HG02610 (cell line): ENCODE measurements around the gene GRK2.

Experiments used
- ATAC-seq: cut with Tn5 transposase; IDR thresholded peaks from one replicate; pipeline ENCODE4 v1.9.1; 2021; ENCODE audit warnings: mild to moderate bottlenecking, moderate library complexity; ENCODE audit not compliant: unreplicated experiment

Gene GRK2

DNA sequence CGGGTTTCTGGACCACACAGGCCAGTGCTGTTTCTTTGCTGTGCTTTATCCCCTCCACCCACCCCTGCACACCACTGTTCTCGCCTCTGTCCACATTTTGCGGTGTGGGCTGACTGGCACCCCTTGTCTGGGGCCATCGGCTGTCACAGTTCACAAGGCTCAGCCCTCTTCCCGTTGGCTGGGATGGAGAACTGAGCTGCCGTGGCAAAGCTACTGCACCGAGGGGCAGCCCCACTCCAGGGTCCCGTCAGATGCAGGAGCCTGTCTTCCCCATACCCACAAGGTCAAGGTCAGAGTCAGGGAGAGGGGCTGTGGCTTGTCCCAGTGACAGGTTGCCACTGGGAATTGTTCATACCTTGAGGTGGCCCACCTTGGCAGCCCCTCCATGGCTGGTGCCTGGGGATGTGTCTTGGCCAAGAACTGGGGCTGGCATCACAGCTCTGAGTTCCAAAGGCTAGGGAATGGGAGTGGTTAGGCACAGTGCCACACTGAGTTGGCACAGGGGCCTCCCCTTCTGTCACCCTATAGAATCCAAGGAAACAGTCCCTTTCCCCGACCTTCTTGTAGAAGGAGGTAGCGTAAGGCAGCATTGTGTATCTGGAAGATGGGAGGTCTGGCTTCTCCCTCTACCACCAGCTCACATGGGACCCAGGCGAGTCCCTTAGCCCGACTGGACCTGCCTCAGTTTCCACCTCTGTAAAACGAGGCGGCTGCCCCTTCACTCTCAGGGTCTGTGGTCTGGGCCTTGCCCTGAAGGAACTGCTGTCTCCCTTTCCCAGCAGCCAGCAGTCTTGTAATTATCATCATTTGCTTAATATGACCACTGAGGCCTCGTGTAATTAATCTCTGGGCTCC, 3.4 kb downstream of the GRK2 start:
- ATAC-seq = no peak

DNA sequence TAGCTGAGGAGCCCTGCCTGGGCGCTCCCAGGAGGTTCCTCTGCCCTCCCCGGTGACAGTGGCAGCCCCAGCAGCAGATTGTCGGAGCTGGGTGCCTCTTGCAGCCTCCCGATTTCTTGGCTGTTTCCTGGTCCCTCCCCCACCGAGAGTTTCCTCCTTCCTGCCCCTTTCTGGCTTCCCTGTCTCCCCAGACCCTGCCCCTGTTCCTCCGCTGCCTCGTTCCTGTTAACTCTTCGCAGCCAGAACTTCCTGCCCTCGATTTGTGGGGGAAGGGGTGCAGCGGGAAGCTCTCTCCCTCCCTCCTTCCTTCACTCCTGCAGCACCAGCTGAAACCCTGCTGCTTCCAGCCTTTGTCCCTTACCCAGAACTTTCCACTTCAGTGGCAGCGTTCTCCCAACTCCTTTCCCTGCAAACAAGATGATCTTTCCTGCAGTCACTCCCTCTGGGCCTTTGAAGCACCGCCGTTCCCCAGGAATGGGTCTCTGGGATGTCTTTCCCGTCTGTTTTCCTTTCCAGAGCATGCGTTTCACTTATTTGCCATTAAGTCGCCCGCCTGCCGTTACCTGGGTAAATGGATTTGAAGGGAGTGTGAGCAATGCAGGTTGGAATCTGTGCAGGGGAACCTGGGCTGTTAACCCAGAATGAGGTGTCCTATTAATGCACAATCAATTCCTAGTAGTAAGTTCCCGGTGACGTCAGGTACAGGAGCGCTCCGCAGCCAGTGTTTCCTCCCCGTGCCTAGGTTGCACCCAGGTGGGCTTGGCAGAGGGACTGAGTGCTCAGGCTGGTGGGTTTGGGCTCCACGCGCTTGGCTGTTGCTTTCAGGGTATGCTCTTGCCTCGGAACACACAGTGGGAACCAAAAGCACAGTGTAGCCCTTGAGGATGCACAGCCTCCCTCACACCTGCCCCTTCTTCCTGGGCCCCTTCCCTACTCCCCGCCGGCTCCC, 4.3 kb downstream of the GRK2 start:
- no peak for ATAC-seq

DNA sequence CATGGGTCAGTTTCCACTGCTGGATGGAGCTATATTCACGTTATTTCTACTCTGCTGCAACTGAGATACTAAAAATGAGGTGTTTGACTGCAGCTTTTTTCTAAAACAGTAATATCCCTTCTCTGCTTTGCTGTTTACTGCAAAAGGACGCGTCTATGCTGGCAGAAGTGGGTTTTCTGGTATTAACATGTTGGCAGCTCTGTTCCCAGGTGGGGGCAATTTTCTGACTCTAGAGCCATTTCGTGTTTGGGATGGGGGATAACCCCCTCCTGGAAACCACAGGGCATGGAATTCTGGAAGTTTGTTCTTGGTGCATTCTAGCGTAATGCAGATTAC, 4.9 kb downstream of the GRK2 start:
- no peak for ATAC-seq

DNA sequence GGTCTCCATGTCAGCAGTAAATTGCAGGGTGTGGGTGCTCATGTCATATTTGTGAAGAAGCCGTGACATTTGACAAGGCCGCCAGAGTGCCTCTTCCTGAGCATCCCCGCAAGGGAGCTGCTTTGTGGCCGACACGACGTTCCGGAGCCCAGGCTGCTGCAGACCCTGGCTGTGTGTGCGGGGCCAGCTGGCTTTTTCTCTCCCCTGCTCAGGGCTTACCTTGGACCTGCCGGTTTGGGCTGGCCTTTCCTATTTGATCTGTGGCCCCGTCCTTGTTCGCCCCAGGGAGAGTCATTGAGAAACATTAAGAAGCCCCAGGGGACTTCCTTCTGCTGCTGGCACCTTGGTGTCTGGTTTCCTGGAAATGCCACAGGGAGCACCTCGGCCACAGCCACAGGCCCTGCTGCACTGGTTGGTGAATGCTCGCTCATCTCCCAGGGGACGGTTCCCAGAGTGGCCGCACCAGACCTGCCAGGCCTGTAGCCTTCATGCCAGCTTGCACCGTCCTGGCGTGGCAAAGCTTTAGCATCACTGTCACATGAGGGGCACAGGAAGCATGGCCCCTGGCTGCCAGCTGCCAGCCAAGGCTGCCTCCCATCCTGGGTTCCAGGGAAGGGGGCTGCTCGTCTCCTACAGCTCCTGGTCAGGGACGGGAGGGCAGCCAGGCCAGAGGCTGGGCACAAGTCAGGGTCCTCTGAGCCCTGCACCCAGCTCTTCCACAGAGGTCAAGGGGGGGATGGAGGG, 5.4 kb downstream of the GRK2 start:
- ATAC-seq = no peak

DNA sequence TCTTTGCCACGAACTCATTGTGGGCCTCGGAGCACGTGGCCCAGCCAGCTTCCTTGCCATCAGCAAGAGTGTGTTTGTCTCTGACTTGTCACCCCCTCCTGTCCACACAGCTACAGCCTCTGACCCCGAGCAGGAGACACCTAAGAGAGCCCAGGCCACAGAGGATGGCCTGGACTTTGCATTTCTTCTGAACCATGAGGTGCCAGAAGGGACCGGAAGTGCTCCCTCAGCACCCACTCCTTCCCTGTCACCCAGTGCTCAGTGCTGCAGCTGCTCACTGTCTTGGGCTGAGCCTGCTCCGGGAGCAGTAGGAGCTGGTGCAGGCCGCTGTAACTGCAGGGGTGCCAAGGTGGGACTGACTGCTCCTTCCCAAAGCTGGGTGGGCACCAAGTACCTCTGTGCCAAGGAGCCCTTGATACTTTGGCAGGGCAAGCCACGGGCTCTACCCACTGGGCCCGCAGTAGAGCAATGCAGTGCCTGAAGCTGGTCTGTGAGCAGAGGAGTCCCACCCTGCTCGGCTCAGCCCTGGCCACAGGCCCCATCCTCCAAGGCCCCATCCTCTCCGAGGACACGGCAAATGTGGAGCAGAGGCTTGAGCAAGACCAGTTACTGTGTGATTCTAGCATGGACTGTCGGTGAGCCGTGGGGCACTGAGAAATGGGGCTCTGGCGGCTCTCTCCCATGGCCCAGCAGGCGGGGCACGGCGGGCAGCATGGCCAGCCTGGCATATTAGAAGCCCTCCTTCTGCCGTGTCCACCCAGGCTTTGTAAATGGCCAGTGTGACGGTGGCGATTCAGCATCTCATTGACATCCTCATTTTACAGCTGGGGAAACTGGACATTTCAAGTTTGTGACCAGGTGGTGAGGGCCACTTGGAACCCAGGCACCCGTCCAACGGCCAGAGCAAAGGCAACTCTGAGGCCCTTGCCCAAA, 6.3 kb downstream of the GRK2 start:
- ATAC-seq = no peak

DNA sequence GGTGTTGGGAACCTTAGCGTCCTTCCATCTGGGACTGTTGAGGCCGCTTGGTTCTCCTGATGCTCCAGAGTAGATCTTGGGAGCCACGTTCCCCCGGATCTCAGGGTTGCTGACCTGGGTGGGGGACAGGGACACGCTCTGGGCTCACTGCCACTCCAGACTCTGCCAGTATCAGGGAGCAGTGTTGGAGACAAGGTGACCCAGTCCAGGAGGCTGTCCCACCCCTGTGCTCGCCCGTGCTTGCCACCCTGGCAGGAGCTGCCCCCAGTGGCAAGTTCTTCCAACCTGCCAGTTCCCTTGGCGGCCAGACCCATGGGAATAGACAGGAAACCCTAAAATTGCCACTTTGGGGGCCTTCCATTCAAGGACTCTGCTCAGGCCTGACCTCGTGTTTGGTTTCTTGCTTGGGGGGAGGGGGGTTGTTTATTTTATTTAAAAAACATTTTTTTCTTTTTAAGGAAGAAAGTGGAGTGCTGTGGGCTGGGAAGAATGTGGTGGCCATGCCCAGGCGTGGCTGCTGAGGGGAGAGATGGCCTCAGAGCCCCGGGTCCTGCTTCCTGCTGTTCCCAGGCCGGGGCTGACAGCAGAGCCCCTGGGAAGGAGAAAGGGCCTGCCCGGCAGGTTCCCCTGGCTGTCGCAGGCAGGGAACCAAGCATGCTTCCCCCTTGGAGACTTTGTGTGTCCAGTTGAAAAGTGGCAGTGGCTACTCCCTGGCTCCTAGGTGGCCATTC, 7.2 kb downstream of the GRK2 start:
- no peak for ATAC-seq

DNA sequence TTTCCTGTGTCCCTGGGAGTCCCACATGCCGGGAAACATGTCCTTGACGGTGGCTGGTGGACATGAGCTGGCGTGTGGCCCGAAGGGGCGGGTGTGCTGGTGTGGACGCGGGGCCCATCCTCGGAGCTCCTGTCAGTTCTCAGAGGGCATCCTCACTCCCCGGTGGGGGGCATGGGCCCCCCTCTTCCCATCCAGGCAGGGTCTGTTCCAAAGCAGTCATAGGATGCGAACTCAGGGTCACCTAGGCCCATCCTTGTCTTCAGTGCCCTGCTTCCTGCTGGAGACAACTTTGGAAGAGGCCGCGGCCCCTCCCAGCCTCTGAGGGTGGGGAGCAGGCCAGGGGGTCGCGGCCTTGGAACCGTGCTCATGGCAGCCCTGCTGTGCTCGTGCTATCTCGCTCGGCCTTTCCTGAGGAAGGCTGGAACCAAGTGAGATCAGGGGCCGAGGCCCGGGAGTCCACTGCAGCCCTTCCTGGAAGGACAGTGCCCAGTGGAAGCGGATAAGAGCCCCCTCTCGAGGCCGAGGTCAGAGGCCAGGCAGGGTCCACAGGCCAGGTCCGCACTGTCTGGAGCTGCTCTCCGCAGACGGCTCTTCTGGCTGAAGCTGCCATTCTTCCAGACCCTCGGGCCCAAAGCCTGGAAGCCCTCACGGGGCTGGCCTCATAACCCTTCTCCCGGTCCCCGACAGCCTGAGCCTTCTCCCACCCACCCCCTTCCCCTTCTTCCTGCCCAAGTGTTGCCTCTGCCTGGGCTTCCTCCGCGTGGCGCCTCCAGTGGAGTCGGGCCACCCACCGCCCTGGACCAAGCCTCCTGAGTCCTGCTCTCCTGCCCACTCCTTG, 8.7 kb downstream of the GRK2 start:
- ATAC-seq = no peak

DNA sequence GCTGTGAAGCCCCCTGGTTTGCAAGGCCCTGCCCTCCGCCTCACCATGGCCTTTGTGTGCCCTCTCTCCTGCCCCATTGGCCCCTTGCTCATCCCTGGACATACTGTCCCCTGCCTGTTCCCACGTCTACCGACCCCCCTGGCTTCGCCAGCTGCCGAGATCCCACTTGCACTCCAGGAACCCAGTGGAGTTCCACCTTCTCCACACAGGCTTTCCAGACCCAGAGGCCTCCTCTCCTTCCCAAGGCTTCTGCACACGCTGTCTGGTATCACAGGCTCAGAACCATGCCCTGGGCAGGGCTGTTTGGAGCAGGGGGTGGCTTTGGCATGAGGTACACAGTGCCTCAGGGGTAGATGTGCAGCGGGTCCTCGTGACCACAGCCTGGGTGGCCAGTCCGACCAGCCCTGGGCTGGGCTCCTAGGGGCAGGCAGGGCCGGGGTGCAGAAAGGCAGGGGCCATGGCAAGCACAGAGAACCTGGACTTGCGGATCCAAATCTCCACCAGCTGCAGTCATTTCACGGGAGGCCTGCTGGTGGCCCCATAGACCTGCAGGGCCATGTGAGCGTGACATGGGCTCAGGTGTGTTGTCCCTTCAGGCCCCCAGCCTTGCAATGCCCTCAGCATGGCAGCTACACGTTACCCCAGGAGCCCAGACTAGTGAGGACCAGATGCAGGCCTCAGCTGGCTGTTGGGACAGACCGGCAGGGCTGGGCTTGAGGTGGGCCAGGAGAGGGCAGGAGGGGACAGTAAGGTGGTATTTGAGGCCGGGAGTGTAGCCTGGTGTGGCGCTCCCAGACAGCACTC, 9.5 kb downstream of the GRK2 start:
- no peak for ATAC-seq

DNA sequence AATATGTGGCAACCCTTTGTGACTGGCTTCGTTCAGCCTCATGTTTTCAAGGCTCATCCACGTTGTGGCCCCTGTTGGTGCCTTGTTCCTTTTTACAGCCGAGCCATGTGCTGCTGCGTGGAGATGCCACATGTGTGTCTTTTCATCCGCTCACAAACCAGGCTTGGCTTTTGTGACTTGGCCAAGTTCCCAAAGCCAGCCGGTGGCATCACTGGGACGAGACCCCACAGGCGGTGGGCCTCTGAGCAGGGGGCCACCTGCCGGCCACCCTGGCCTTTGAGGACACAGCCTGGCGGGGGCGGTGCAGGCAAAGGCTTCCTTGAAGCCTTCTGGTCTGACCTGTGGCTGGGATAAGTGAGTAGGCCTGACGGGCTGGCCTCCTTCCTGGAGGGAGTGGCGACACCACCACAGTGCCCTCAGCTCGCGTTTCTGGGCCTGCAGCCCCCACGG, 10.5 kb downstream of the GRK2 start:
- ATAC-seq = no peak

DNA sequence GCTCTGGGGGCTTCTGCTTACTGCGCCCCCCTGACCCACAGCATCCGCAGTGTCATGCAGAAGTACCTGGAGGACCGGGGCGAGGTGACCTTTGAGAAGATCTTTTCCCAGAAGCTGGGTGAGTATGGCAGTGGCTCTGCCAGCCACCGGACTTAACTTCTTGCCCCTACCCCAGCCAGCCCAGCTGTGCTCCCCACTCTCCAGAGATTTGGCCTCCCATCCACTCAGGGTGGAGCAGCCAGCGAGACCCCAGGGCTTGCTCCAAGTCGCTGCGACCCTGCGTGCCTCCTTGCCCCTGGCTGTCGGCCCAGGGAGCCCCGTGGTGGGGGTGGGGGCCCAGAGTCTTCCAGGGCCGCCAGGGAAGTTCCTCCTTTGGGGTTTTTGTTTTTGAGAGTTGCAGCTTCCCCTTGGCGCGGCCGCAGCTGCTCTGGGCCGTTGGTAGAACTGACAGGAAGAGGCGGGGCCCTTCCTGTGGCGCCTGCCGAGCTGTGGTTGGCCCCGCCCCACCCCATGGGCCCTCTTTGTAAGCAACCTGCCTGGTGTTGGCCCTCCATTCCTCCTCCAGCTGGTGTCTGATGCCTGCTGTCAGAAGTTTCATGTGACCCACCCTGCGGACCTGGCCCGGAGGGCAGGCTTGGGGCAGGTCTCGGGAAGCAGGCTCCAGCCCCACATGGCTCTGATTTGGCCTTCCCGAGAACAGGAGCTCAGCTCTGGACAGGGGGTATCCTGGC, 11.1 kb downstream of the GRK2 start:
- ATAC-seq = peak; percentile 76

DNA sequence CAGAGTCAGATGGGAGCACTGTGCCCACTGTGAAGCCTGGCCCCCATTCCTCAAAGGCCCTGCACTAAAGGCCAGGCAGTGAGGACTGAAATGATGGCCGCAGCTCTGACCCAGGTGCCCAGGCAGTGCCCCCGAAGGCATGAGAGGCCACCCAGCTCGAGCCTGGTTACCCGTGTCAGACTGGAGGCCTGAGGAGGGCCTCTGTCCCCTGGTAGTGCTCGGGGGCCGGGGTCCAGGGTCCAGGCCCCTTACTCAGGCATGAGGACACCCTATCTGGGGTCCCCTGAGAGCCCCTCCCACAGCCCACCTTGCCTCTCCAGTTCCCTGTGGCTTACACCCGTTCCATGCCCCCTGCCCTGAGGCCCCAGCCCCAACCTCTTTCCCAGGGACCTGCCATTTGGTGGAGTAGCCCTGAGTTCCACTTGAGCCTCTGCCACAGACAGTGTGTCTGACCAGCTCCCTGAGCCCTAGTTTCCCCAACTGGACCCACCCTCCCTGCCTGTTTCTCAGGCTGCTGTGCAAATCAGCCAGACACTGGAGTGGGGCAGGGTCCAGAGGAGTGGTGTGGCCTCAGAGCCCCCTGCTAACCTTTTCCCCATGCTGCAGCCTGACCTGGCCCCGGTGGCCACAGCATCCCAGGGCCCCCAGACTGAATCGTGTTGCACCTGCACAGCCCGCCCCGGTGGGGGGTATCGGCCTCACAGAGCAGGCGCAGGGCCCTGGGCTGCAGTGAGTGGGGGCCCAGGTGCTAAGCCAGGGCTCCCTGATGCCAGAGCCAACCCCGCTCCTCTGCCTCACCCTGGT, 12.1 kb downstream of the GRK2 start:
- ATAC-seq = no peak

DNA sequence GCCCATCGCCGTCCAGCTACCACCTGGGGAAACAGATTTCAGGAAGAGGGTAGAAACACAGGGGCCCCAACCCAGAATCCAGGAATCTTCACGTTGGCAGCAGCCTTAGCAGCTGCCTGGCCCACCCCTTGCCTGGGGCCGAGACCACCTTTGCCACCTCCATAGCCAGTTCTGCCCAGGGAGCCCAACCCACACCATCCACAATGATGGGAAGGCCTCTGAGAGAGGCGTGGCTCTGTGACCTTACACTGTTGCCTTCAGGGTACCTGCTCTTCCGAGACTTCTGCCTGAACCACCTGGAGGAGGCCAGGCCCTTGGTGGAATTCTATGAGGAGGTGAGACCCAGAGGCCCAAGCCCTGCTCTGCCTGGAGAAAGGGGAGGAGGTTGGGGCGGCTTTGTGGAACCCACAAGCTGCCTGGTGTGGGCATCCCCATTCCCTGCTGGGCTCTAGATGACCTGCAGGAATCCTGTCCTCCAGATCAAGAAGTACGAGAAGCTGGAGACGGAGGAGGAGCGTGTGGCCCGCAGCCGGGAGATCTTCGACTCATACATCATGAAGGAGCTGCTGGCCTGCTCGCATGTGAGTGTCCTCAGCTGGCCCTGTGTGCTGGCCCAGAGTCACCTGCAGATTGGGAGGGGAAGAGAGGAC, 12.8 kb downstream of the GRK2 start:
- ATAC-seq = no peak

DNA sequence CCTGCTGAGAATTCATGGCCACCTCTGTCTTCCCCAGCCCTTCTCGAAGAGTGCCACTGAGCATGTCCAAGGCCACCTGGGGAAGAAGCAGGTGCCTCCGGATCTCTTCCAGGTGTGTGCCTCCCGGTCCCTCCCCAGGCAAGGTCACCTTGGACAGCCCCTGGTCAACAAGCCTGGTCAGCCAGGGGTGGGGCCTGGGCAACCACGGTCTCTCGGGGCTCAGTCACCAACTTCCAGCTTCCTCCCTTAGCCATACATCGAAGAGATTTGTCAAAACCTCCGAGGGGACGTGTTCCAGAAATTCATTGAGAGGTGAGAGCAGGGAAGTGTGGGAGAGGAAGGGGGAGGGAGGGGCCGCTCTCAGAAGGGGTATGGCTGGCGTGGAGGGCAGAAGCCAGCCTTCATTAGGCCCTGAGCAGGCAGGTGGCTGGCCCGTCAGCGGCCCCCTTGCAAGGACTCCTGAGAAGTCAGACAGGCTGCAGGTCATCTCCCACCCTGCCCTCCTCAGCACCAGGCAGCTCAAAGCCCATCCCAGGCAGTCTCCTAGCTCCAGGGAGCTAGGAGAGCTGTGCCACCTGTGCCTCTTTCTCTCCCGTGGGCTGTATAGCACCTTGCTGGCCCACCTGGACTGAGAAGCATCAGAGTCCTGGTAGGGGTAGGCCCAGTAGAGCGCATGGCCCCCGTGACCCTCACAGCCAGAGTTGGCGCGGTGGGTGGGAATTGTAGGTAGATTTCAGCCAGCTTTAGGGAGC, 13.5 kb downstream of the GRK2 start:
- ATAC-seq = no peak

DNA sequence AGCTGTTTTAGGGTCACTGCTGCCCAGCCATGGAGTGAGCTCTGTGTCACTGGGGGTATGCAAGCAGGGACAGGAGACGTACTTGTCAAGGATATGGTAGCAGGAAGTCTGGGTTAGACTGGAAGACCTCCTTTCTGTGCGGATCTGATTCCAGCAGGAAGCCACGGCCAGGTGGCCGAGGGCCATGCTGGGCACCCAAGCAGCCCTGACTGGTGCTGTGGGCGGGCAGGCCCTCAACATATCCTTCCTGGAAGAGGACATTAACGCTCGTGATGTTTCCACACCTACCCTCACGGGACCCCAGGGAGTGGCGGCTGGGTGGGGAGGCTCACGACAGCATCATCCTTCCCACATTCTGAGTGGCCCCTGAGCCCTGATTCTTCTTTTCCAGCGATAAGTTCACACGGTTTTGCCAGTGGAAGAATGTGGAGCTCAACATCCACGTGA, 14.1 kb downstream of the GRK2 start:
- no peak for ATAC-seq
